ENCODE measurements around the gene CDIPT.

Gene CDIPT

GRCh38 chr16:29816694-29817441, 46.2 kb downstream of the CDIPT start:
- Histone ChIP-seq H3K4me3 (ENCODE audit: low read length, poor library complexity, severe bottlenecking) (peak overlapping the region; percentile 93), H3K9me2 (replicated peaks; ENCODE audit: low read depth, low read length) (no peaks in the 10 kb centered on the region), H3K4me2 (ENCODE audit: low read depth, low read length, poor library complexity, severe bottlenecking) (peak overlapping the region; percentile 97), H3K4me1 (ENCODE audit: insufficient read depth, low read length, poor library complexity, severe bottlenecking) (peaks cover 48% of the 10 kb centered on the region), H3K79me2 (ENCODE audit: insufficient read depth, low read length) (peaks cover 34% of the 10 kb centered on the region), H3F3A (ENCODE audit: low read depth) (peaks cover 4% of the 10 kb centered on the region; the same call in 1 of the 2 replicates), H3K27me3 (ENCODE audit: insufficient read depth, low read length, poor library complexity, severe bottlenecking) (no peaks in the 10 kb centered on the region), H2AFZ (ENCODE audit: low read length) (peak overlapping the region; percentile 82), H3K9ac (ENCODE audit: low read depth, low read length, poor library complexity, severe bottlenecking) (peak overlapping the region; percentile 86), H3K9me3 (ENCODE audit: insufficient read depth, low read depth, low read length) (no peaks in the 10 kb centered on the region), H3K36me3 (ENCODE audit: insufficient read depth, low read length) (no peaks in the 10 kb centered on the region; the same call in 1 of the 2 replicates), H4K20me1 (ENCODE audit: insufficient read depth, low read length, poor library complexity, severe bottlenecking) (peaks cover 15% of the 10 kb centered on the region)
- TF ChIP-seq CTCF (conservative IDR thresholded peaks at IDR 0.05; ENCODE audit: low read length) (0 out of 2 replicates have a peak, but pooled peaks have one; percentile 25), EZH2phosphoT487 (IDR thresholded peaks at IDR 0.05; ENCODE audit: borderline replicate concordance) (no peak)

DNA sequence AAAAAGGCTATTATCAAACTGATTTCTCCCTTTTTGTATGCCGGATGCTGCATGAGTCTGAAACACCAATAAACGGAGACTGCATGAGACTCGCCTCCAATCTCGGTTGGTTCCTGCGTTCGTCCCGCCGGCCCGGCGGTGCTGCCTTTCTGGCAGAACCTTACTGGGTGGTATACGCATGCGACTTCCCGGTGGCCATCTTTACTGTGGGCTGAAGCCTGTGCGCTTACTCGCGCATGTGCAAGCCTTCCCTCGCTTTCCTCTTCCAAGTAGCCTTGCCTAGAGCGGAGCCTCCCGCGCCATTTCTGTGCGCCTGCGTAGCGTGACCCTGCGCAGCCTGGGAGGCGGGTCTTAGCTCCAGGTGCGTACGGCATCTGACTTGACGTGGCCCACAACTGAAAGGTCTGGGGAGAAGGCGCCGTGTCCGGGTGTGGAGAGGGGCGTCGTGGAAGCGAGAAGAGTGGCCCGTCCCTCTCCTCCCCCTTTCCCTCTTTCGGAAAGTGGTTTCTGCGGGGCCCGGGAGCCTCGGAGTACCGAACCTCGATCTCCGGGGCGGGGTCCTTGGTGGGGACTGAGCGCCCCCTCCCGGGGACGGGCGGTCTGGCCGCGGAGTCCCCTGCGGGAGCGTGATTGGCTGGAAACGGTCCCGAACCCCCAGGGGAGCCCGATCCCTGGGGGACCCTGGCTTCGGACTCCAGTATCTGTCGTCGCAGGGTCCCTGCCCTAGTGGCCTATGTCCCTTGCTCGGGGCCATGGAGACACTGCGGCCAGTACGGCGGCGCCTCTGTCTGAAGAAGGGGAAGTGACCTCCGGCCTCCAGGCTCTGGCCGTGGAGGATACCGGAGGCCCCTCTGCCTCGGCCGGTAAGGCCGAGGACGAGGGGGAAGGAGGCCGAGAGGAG, 47.0 kb downstream of the CDIPT start, which contains the start of gene PAGR1:
Gene PAGR1 (plus strand): TSS at position 360 of the 901 bp plus-strand sequence. CDS start 374 bp downstream, at position 734.
- peak within 1 kb of the TSS; percentile 82 for H2AFZ ChIP-seq (ENCODE audit: low read length)
- peaks cover 51% of the 10 kb centered on the region for H3K4me1 ChIP-seq (ENCODE audit: insufficient read depth, low read length, poor library complexity, severe bottlenecking)
- TF ChIP-seq CTCF (conservative IDR thresholded peaks at IDR 0.05; ENCODE audit: low read length), result peak; percentile 82
- no peak for TF ChIP-seq EZH2phosphoT487 (IDR thresholded peaks at IDR 0.05; ENCODE audit: borderline replicate concordance)
- H3K9me2 ChIP-seq (replicated peaks; ENCODE audit: low read depth, low read length), result no peaks in the 10 kb centered on the region
- peak within 1 kb of the TSS; percentile 97 for H3K4me2 ChIP-seq (ENCODE audit: low read depth, low read length, poor library complexity, severe bottlenecking)
- peak within 1 kb of the TSS; percentile 86 for H3K9ac ChIP-seq (ENCODE audit: low read depth, low read length, poor library complexity, severe bottlenecking)
- H3F3A ChIP-seq (ENCODE audit: low read depth), result peaks cover 4% of the 10 kb centered on the region; the same call in 1 of the 2 replicates
- H3K27me3 ChIP-seq (ENCODE audit: insufficient read depth, low read length, poor library complexity, severe bottlenecking), result no peaks in the 10 kb centered on the region
- peaks cover 19% of the 10 kb centered on the region for H4K20me1 ChIP-seq (ENCODE audit: insufficient read depth, low read length, poor library complexity, severe bottlenecking)
- H3K36me3 ChIP-seq (ENCODE audit: insufficient read depth, low read length), result peaks cover 2% of the 10 kb centered on the region; the same call in 1 of the 2 replicates
- H3K79me2 ChIP-seq (ENCODE audit: insufficient read depth, low read length), result peaks cover 37% of the 10 kb centered on the region
- no peaks in the 10 kb centered on the region for H3K9me3 ChIP-seq (ENCODE audit: insufficient read depth, low read depth, low read length)
- peak within 1 kb of the TSS; percentile 93 for H3K4me3 ChIP-seq (ENCODE audit: low read length, poor library complexity, severe bottlenecking)

DNA sequence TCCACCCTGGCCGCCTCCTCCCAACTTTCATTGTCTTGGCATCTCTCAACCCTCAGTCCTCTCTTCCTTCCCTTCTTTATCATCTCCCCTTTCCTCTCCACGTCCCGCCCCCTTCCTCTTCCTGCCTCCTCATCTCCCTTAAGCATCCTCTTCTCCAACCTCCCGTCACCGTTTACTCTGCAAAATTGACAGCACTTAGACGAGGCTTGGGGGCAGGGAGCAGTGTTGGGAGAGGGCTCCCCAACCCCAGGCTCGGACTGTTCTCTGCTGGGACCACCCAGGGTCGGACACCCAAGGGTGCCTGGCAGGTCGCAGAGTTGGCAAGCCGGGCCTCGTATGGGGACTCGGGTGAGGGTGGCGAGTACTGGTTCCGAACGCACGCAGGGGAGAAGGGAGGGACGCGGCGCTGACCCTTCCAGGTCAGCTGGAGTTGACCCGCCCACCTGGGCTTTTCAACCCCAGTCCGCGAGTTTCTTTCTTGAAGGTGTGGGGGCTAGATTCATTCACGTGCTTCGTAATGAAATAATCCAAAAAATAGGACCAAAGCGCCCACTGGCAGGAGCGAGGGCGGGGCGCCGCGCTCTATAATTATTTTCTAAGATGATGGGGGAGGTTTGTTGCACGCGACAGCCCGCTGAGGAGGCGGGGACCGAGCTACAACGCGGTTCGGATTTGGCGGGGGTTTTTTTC, 47.8 kb downstream of the CDIPT start:
- Histone ChIP-seq H4K20me1 (ENCODE audit: insufficient read depth, low read length, poor library complexity, severe bottlenecking) (peaks cover 22% of the 10 kb centered on the region), H3K4me3 (ENCODE audit: low read length, poor library complexity, severe bottlenecking) (peak overlapping the region; percentile 93), H2AFZ (ENCODE audit: low read length) (0 out of 2 replicates have a peak overlapping the region, but pooled peaks have one; percentile 16), H3K36me3 (ENCODE audit: insufficient read depth, low read length) (peaks cover 11% of the 10 kb centered on the region; the same call in 1 of the 2 replicates), H3K4me2 (ENCODE audit: low read depth, low read length, poor library complexity, severe bottlenecking) (peak overlapping the region; percentile 97), H3K9me3 (ENCODE audit: insufficient read depth, low read depth, low read length) (no peaks in the 10 kb centered on the region), H3K9ac (ENCODE audit: low read depth, low read length, poor library complexity, severe bottlenecking) (peak overlapping the region; percentile 86), H3K27me3 (ENCODE audit: insufficient read depth, low read length, poor library complexity, severe bottlenecking) (no peaks in the 10 kb centered on the region), H3K9me2 (replicated peaks; ENCODE audit: low read depth, low read length) (no peaks in the 10 kb centered on the region), H3K79me2 (ENCODE audit: insufficient read depth, low read length) (peaks cover 46% of the 10 kb centered on the region), H3K4me1 (ENCODE audit: insufficient read depth, low read length, poor library complexity, severe bottlenecking) (peaks cover 46% of the 10 kb centered on the region), H3F3A (ENCODE audit: low read depth) (peaks cover 4% of the 10 kb centered on the region; the same call in 1 of the 2 replicates)
- TF ChIP-seq EZH2phosphoT487 (IDR thresholded peaks at IDR 0.05; ENCODE audit: borderline replicate concordance), result no peak
- TF ChIP-seq CTCF (conservative IDR thresholded peaks at IDR 0.05; ENCODE audit: low read length), result no peak
